Measurements from ENCODE around the gene ANKRD36C. TPM values are rescaled to one million over a fixed set of nuclear protein-coding genes. Genes with fewer than 3 reads are reported as not detected.
"Not testable (repeated sequence)": the region's sequence is repeated elsewhere in the genome, so short reads cannot be mapped to it uniquely, and the experiment has no call there.

ANKRD36C gene
- total RNA-seq, 1 experiment from 2014 or later = 8.7 TPM

GRCh38 chr2:95992520-95993272 is 1.1 kb upstream of the ANKRD36C start:
- Mint-ChIP-seq H3K27ac (0 out of 2 replicates have a peak overlapping the region, but pooled peaks have one; percentile 32), H3K4me3 (peak overlapping the region; percentile 74), H3K27me3 (ENCODE audit: low read depth) (peaks cover 28% of the 10 kb centered on the region)
- ChIA-PET CTCF (interaction anchor here (0.5 to 3.0 kb wide), 31 partner anchors 17 to 815 kb away, joined by 3 to 26 read pairs (median 4); partner anchors contain the start of genes ADRA2B, ASTL, FAHD2A and STARD7), POLR2A (interaction anchor here (0.7 kb wide), 1 partner anchor 146 kb away, joined by 3 read pairs; no protein-coding TSS in a partner anchor)
- ATAC-seq (peak; percentile 49), DNase-seq (ENCODE audit: low spot score) (peak; percentile 67)
- TF ChIP-seq CTCF (IDR thresholded peaks at IDR 0.05) (peak; percentile 88), HMGXB4 (CRISPR knock-in tag; IDR thresholded peaks at IDR 0.05) (peak; percentile 10; the same call in 1 of the 2 replicates), MAX (CRISPR knock-in tag; IDR thresholded peaks at IDR 0.05) (peak; percentile 9; the same call in 1 of the 2 replicates)
- not testable (repeated sequence) for H3K9me3 Mint-ChIP-seq, H3K36me3 Mint-ChIP-seq, H3K4me1 Mint-ChIP-seq

- peak; percentile 33; the same call in 1 of the 2 replicates for TF ChIP-seq MAX (CRISPR knock-in tag; IDR thresholded peaks at IDR 0.05)
- peak; percentile 45; the same call in 1 of the 2 replicates for TF ChIP-seq HMGXB4 (CRISPR knock-in tag; IDR thresholded peaks at IDR 0.05)
- TF ChIP-seq ZBTB21 (CRISPR knock-in tag; IDR thresholded peaks at IDR 0.05; ENCODE audit: borderline replicate concordance) = 0 out of 2 replicates have a peak, but pooled peaks have one; percentile 9
- H3K27ac Mint-ChIP-seq; H3K4me1 Mint-ChIP-seq; POLR2A ChIA-PET; H3K9me3 Mint-ChIP-seq; DNase-seq (ENCODE audit: low spot score); H3K36me3 Mint-ChIP-seq: not testable (repeated sequence)
- H3K27me3 Mint-ChIP-seq (ENCODE audit: low read depth) = peaks cover 25% of the 10 kb centered on the region
- H3K4me3 Mint-ChIP-seq = peak overlapping the region; percentile 63
- CTCF ChIA-PET = interaction anchor here (0.7 to 3.0 kb wide), 29 partner anchors 17 to 814 kb away, joined by 3 to 26 read pairs (median 4); partner anchors contain the start of genes ADRA2B, ASTL, FAHD2A and STARD7
- peak; percentile 81 for ATAC-seq
These were observed 478 bp upstream of the ANKRD36C start for GRCh38 chr2:95992102-95992501.

GRCh38 chr2:95990884-95991283 is 740 bp downstream of the ANKRD36C start:
- POLR2A ChIA-PET; H3K27ac Mint-ChIP-seq; DNase-seq (ENCODE audit: low spot score); H3K4me1 Mint-ChIP-seq; ATAC-seq; H3K9me3 Mint-ChIP-seq; H3K36me3 Mint-ChIP-seq: not testable (repeated sequence)
- Mint-ChIP-seq H3K27me3 (ENCODE audit: low read depth) (peaks cover 22% of the 10 kb centered on the region), H3K4me3 (peak overlapping the region; percentile 24; the same call in 1 of the 2 replicates)
- CTCF ChIA-PET = interaction anchor here (2.1 to 3.0 kb wide), 3 partner anchors 127 to 270 kb away, joined by 7 to 26 read pairs (median 18); partner anchors contain the start of genes ADRA2B and ASTL

- POLR2A ChIA-PET; ATAC-seq; CTCF ChIA-PET; DNase-seq (ENCODE audit: low spot score); H3K27ac Mint-ChIP-seq; H3K27me3 Mint-ChIP-seq (ENCODE audit: low read depth); H3K4me3 Mint-ChIP-seq; H3K4me1 Mint-ChIP-seq: not testable (repeated sequence)
- Mint-ChIP-seq H3K36me3 (peaks cover 18% of the 10 kb centered on the region), H3K9me3 (peaks cover 16% of the 10 kb centered on the region)
These were observed 40.0 kb downstream of the ANKRD36C start for GRCh38 chr2:95951662-95952061.

- H3K4me1 Mint-ChIP-seq; H3K27me3 Mint-ChIP-seq (ENCODE audit: low read depth); CTCF ChIA-PET; ATAC-seq; H3K27ac Mint-ChIP-seq; H3K4me3 Mint-ChIP-seq; POLR2A ChIA-PET; DNase-seq (ENCODE audit: low spot score): not testable (repeated sequence)
- Mint-ChIP-seq H3K9me3 (peaks cover 21% of the 10 kb centered on the region), H3K36me3 (peaks cover 21% of the 10 kb centered on the region)
These were observed 43.6 kb downstream of the ANKRD36C start for GRCh38 chr2:95948039-95948438.

GRCh38 chr2:95939947-95940346 is 51.7 kb downstream of the ANKRD36C start:
- CTCF ChIA-PET; H3K9me3 Mint-ChIP-seq; H3K27me3 Mint-ChIP-seq (ENCODE audit: low read depth); DNase-seq (ENCODE audit: low spot score); H3K4me3 Mint-ChIP-seq; H3K4me1 Mint-ChIP-seq; POLR2A ChIA-PET; H3K27ac Mint-ChIP-seq; ATAC-seq; H3K36me3 Mint-ChIP-seq: not testable (repeated sequence)

GRCh38 chr2:95930740-95931139 is 60.9 kb downstream of the ANKRD36C start:
- H3K4me1 Mint-ChIP-seq; H3K27me3 Mint-ChIP-seq (ENCODE audit: low read depth); POLR2A ChIA-PET; H3K27ac Mint-ChIP-seq; ATAC-seq; H3K4me3 Mint-ChIP-seq; DNase-seq (ENCODE audit: low spot score); CTCF ChIA-PET: not testable (repeated sequence)
- peaks cover 10% of the 10 kb centered on the region for H3K36me3 Mint-ChIP-seq
- H3K9me3 Mint-ChIP-seq = peaks cover 15% of the 10 kb centered on the region

GRCh38 chr2:95917007-95917406 is 74.6 kb downstream of the ANKRD36C start:
- H3K36me3 Mint-ChIP-seq; DNase-seq (ENCODE audit: low spot score); H3K27ac Mint-ChIP-seq; H3K4me3 Mint-ChIP-seq; CTCF ChIA-PET; H3K27me3 Mint-ChIP-seq (ENCODE audit: low read depth); H3K9me3 Mint-ChIP-seq; ATAC-seq; POLR2A ChIA-PET; H3K4me1 Mint-ChIP-seq: not testable (repeated sequence)

Data from WTC11 (cell line).